Measurements from ENCODE around the gene ADCY9.
"Not testable (repeated sequence)": the region's sequence is repeated elsewhere in the genome, so short reads cannot be mapped to it uniquely, and the experiment has no call there.

The ADCY9 gene

DNA sequence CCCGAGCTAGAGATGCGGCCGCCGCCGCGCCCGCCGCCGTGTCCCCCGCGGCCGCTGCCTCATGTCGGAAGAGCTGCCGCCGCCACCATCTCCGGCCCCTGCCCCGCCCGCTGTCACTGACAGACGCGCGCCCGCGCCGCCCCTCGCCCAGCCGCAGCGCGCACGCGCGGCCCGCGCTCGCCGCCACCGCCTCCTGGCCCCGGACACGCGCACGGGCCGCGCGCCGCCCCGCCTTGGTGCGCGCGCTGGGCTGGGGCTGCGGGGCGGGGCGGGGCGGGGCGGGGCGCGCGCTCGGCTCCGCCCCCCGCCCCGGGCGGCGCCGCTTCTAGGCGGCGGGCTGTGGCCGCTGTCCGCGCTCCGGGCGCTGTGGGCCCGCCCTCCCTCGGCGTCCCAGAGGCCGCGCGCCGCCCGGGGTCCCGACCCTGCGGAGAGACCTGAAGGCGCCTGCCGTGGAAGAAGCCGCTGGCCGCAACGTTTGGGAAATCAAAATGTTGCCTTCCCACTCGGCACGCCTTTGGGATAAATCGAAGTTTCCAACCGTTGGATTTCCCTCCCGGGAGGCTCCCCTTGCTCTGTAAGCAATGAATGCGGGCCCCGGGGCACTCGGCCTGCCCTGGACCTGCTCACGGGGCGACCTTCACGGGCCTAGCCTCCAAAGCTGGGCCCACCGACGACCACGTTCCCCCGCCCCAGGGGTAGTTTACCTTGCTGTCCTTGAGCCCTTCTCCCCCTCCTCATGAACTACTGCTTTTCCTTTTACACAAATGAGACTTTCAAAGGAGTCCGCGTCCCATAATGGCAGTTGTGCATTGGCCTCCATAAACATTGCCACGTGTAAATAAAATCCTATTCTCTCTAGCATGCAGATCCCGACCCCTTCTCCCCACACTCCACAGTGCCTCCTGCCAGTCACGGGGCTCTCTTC lies at the start of gene ADCY9:
TSS of gene ADCY9 (minus strand) at position 118 of the 925 bp plus-strand sequence. CDS start 1,000 bp downstream, outside the sequence.
- DNase-seq: peak; percentile 54 to 90

DNA sequence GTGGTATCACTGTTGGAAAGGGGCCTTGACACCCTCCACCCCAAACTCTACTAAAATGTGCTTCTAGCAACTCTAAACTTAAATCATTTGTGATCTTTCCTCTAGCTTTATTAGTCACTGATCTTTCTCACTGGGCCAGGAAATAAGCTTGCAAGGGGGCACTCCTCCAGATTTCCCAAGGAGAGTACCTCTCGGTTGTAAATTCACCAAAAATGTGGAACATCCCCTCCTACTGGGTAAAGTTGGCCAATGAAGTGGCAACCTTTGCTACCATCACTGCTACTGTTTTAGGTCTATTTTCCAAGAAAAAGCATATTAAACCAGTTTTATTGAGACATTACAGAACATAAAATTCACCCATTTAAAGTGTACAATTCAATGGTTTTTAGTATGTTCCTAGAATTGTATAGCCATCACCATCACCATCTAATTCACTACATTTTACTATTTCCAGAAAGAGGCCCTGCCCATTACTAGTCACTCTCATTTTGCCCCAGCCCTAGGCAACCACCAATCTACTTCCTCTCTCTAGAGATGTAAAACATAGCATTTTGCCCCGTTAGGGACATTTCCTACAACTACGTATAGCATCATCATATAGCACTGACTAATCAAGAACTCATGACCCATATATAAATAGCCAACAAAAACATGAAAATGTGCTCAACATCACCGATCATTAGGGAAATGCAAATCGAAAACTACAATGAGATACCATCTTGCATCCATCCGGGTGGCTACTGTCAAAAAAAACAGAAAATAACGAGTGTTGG lies 44.6 kb upstream of the ADCY9 start:
- DNase-seq: no peak

DNA sequence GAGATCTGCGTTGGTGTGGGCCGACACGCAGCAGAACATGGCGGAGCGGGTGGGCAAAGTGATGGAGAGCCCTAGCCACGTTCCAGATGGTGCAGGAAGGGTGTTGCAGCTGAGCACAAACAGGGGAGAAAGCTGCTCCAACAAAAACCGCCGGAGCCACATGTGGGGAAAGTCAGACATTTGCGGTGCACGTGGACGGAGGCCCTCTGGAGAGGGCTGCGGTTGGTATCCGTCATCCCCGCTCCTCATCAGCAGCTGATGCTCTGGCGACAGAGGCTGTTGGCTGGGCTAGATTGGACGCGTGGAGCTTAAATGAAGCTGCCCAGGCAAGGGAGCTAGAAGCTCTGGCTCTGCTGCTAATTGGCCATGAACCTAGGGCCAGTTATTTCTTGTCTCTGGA lies 43.5 kb upstream of the ADCY9 start:
- no peak for DNase-seq

DNA sequence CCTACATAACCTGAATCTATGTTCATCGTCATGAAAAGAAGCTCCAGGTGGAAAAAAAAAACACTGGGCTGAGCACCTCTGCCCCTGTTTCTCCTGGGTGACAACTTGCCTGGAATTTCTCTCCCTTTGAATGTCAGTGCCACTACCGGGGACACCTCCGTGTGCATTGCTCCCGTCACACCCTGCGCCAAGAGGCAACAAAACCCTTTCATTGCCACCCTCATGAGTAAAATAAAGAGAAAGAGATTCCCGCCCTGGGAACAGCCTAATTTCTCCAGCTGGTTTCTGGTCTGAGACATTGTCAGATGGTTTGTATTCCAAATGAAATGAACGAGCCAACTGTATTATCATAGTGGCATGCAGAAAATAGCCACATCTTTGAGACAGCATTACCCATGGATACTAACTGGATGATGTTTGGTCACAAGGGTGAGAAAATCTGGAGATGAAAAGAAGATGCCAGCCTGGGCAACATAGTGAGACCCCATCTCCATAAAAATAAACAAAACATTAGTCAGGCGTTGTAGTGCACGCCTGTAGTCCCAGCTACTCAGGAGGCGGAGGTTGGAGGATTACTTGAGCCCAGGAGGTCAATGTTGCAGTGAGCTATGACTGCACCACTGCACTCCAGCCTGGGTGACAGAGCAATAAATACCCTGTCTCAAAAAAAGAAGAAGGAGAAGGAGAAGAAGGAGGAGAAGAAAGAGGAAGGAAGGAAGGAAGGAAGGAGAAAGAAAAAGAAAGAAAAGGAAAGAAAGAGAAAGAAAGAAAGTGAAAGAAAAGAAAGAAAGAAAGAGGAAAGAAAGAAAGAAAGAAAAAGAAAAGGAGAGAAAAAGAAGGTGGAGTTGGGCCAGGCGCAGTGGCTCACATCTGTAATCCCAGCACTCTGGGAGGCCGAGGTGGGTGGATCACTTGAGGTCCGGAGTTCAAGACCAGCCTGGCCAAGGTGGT lies 42.2 kb upstream of the ADCY9 start:
- no peak for DNase-seq

DNA sequence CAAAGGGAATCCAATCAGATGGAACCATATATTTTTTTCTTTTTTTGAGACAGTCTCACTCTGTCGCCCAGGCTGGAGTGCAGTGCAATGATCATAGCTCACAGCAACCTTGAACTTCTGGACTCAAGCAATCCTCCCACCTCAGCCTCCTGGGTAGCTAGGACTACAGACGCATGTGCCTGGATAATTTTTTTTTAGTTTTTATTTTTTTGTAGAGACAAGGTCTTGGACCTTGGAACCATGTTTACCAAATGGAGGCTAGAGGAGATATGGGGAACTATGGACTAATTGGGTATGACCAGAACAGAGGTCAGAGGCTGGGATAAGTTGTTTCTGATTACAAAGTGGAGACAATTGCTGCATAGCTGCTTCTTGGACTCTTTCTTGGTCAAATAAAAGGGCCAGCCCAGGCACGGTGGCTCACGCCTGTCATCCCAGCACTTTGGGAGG lies 41.2 kb upstream of the ADCY9 start:
- no peak for DNase-seq

DNA sequence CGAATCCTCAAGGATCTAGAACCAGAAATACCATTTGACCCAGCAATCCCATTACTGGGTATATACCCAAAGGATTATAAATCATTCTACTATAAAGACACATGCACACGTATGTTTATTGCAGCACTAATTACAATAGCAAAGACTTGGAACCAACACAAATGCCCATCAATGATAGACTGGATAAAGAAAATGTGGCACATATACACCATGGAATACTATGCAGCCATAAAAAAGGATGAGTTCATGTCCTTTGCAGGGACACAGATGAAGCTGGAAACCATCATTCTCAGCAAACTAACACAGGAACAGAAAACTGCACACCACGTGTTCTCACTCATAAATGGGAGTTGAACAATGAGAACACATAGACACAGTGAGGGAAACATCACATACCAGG lies 40.3 kb upstream of the ADCY9 start:
- not testable (repeated sequence) for DNase-seq

DNA sequence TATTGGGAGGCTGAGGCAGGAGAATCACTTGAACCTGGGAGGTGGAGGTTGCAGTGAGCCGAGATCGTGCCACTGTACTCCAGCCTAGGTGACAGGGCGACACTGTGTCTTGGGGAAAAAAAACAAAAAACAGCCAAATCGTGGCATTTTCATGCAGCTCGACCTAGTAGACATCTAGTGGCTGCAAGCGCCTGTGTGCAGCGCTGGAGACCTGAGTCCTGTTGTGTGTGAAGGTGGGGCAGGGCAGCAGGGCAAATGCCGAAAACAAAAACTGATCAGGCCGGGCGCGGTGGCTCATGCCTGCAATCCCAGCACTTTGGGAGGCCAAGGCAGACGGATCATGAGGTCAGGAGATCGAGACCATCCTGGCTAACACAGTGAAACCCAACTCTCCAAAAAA lies 37.1 kb upstream of the ADCY9 start:
- not testable (repeated sequence) for DNase-seq

DNA sequence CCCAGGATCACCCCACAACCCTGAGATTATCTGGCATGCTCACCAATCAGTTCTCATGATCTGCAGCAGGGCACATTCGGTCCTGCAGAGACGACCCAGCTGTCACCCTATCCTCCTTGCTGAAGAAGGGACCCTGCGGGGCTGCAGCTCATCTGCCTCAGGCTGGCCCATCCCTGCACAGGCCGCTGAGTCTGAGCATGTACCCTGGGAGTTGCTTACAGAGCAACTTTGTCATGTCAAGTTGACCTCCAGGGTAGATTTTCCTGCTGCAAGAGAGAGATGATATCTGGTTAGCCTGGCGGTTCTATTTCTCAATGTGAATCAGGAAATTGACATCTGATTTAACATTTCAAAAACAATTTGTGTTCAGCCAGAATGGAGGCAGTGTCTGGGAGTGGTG lies 36.0 kb upstream of the ADCY9 start:
- no peak for DNase-seq

DNA sequence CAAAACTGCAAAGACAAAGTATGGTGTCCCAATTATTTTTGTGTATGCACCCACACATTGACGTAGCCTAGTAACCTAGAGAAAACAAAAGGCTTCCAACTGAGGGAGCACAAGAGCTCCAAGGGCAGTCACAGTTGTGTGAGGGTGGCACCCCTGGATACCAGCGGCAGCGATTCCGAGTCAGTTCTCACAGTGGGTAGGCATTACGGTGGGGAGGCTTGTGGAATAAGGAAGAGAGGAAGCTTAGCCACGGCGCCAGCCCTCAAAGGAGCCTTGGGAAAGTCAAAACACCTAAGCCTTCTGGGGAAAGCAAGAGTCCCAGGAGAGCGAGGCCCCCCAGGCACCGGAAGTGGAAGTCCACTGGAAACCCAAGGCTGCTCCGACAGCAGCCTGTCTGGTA lies 31.0 kb upstream of the ADCY9 start:
- no peak for DNase-seq

DNA sequence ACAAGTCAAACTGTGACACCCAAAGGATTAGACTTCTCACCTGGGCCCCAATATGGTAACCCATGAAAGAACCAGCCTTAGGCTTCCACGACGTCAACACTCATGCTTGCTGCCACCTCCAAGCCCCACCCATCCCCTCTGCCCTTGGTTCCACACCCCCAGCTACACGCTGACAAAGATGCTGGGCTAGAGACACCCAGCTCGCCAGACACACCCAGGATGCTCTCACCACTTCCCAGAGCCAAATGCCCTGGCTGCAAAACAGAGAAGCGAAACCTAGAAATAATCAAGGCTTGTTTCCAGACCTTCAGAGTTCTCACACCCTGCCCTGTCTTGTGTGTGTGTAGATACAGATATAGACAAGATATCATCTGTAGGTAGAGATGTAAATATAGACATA lies 26.0 kb upstream of the ADCY9 start:
- no peak for DNase-seq

DNA sequence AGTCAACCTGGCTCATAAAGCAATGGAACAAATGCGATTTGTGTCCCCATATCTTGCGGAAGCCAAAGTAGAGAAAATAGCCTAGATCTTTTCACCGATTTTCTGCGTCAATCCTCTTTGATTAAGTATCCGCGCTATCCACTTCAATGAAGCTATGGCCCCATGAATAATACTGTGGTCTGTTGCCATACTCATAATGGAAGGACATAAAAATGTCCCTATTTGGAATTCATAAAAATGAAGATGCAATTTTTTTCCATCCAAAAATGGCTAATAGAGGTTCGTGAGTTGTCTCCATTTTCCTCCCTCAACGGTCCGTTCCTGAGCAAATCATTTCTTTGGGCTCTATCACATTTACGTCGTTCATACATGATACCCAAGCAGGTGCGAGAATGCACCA lies 25.4 kb upstream of the ADCY9 start:
- DNase-seq: no peak

DNA sequence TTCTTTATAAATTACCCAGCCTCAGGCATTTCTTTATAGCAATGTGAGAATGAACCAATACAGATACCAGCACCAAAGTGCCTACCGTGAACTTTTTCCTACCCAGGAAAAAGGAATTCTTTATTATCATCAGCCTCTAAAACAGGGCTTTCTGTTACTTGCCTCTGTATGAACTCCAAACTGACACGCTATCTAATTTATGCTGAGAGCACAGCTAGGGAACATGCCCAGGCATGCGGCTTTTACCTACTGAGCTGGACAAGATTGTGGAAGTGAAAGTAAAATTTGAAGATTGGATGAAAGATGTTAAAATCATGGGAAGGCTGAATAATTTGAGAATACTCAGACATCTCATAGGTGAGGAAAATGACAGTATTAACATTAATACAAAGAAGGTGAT lies 24.4 kb upstream of the ADCY9 start:
- DNase-seq: no peak

DNA sequence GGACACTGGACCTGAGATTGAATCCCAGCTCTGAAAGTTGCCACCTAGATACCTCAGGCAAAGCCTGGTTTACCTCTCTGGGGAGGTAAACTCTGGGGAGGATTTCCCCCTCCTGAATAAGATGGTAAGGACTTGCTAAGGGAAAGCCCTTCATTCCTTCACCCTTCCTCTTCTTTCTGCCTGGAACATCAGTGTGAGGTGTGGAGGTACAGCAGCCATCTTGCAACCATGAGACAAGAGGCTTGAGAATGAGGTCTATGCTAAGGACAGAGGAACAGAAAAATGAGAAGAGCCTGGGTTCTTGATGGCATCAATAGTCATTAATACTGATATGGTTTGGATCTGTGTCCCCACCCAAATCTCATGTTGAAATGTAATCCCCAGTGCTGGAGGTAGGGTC lies 23.7 kb upstream of the ADCY9 start:
- DNase-seq: no peak

DNA sequence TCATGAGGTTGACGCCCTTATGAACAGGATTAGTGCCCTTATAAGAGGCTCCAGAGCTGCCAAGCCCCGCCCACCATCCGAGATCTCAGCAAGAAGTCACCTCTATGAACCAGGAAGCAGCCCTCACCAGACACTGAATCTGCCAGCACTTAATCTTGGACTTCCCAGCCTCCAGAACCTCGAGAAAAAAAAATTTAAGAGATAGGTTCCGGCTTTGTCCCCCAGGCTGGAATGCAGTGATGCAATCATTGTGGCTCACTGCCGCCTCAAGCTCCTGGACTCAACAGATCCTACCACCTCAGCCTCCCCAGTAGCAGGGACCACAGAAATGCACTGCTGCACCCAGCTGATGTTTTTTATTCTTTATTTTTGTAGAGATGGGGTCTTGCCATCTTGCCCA lies 22.5 kb upstream of the ADCY9 start:
- DNase-seq: no peak

DNA sequence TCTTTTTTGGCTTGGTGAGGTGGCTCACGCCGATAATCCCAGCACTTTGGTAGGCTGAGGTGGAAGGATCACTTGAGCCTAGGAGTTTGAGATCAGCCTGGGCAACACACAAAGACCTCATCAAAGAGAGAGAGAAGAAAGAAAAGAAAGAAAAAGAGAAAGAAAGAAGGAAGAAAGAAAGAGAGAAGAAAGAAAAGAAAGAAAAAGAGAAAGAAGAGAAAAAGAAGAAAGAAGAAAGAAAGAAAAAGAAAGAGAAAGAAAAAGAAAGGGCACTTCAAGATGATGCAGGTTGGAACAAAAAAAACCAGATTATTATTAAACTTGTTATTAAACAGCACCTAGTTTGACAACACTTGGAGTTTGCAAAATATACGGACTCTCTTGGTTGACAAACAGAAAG lies 21.2 kb upstream of the ADCY9 start:
- no peak for DNase-seq

DNA sequence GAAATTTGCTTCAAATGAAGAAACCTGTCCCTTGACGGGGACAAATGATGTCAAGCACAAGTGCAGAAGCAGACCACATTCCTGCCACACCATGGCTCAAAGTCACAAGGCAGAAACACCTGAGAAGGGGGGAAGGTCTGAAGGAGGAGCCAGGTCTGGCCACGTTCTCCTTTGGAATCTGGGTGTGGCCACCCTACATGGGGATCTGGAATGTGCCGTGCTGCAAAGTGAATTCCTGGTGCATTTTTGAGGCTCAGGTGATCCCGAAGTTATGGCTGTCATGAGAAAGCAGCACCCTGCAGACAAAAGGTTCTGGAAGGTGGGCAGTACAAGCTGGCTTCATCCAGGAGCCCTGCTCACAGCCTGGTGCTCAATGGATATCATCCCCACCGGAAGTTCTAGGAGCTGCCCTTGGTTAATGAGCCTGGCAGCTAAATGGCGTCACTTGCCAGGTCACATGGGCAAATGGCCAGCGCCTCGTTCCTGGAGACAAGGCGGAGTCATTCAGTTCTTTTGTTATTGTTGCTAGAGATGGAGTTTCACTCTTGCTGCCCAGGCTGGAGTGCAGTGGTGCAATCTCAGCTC lies 20.1 kb upstream of the ADCY9 start:
- DNase-seq: no peak

DNA sequence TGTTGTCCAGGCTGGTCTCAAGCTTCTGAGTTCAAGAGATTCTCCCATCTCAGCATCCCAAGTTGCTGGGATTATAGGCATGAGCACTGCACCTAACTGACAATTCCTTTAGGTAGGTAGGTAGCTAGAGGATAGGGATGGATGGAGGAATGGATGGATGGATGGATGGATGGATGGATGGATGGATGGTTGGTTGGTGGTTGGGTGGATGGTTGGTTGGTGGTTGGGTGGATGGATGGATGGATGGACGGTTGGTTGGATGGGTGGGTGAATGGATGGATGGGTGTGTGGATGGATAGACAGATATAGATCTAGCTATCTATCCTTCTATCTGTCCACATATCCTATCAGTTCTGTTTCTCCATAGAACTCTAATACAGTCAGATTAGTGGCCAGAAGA lies 19.3 kb upstream of the ADCY9 start:
- DNase-seq: no peak

DNA sequence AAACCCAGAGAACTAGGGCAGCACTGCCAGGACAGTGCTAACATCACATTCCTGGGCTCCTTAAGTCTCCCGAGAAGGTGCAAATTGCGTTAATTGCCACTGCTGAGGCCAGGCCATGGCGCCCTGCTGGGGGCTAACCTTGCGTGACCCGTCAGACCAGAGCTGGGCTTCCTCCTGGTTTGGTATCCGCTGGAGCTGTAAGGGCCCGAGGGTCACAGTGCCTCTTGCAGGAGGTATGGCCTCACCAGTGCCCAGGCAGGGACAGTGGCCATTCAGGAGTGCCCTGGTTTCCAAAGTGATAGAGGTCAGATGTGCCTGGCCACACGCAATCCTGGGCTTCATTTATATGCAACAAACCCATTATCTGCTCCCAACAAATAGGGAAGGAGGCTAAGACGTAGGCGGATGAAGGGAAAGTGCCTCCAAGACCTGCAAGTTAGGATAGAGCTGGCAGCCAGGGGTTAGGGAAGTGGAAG lies 17.7 kb upstream of the ADCY9 start:
- DNase-seq: no peak

DNA sequence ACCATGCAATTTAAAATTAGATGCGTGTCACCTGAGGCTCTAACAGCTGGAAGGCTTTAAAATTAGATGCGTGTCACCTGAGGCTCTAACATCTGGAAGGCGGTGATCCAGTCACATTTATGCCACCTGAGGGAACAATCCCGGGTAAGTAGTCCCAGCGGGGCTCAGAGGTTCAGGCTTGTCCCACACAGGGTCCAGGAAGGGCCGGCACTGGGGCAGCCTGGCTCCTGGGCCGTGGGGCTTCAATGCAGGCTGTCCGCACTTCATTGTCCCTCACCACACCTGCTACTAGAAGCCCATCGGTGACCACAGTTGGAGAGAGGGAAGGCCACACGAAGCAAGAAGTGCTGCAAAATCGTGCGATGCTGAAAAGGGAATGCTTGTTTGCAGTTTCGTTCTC lies 15.4 kb upstream of the ADCY9 start:
- no peak for DNase-seq

DNA sequence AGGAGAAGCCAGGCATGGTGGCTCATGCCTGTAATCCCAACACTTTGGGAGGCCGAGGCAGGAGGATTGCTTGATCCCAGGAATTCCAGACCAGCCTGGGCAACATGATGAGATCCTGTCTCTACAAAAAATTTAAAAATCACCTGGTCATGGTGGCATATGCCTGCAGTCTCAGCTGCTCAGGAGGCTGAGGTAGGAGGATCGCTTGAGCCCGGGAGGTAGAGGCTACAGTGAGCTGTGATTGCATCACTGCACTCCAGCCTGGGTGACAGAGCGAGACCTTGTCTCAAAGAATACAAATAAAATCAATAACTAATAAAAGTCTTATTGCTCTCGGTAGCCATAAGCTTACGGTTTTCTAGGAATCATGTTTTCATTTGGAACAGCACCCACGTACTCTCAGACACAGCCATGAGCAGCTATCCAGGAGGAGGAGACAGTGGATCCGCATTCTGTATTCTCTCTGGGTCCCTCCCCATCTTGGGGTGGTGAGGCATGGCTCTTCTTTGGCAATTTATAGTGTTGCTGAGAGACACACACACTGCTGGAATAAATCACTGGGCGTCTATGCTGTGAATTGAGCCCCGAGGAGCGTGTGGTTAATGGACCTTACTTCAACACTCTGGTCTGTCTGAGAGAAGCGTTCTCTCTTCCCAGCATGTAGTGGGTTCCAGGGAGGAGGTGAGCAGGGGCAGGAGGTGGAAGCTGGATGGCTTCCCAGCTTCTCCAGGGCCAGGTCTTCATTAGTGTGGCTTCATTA lies 8.5 kb upstream of the ADCY9 start:
- no peak for DNase-seq

DNA sequence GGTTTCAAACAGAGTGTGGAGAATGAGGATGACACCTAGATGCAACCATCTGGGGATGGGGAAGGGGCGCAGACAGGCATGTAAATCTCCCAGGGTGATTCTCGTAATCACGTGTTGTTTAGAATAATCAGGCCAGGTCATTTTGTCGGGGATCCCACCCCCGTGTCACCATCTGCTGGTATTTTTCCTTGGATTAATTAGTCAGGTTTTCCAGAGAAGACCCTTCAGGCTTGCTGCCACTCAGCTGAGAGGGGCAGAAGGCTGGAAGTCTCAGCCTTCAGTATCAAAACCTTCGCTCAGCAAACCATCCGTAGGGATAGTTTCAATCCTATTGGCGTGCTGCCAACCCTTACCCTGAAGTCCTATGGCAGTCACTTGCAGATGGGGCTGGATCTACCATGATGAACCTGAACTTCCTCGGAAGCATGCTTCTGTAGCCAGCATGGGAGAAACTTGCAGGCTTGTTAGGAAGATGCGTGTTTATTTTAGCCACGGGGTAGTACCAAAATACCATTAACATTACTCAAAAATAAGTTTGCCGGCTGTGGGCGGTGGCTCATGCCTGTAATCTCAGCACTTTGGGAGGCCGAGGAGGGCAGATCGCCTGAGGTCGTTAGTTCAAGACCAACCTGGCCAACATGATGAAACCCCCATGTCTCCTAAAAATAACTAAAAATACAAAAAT lies 7.5 kb upstream of the ADCY9 start:
- no peak for DNase-seq
